SU-DHL-6 (cell line): ENCODE results near the gene DYSF.

Experiments
- H2AFZ ChIP-seq: fragments of 200-600 bp; sonication (generic); 2 replicates; pipeline ENCODE4 v1.6.1; 2014; ENCODE audit warnings: low read depth, mild to moderate bottlenecking, moderate library complexity, mixed read lengths, antibody characterized with exemption, low read length; ENCODE audit not compliant: severe bottlenecking
- H3F3A ChIP-seq: fragments of 200-600 bp; shearing (Covaris generic); 2 replicates; pipeline ENCODE4 v1.6.0; 2016; ENCODE audit warnings: antibody characterized with exemption, mild to moderate bottlenecking; ENCODE audit not compliant: insufficient read depth
- H3K27ac ChIP-seq: fragments of 200-600 bp; sonication (generic); 2 replicates; pipeline ENCODE4 v1.5.1; 2016; ENCODE audit warnings: low read depth, mild to moderate bottlenecking, low read length, moderate library complexity, mixed read lengths
- H3K27me3 ChIP-seq: fragments of 200-600 bp; sonication (generic), shearing (Covaris generic); 2 replicates; pipeline ENCODE4 v1.6.0; 2014; ENCODE audit warnings: mild to moderate bottlenecking, low read length
- H3K36me3 ChIP-seq: fragments of 200-600 bp; sonication (generic); 2 replicates; pipeline ENCODE4 v1.6.1; 2014; ENCODE audit warnings: mild to moderate bottlenecking, low read length, mixed read lengths
- H3K4me2 ChIP-seq: fragments of 300-600, 200-600 bp; shearing (Covaris generic), sonication (generic); 2 replicates; pipeline ENCODE4 v1.6.0; 2014; ENCODE audit warnings: low read length, low read depth, mild to moderate bottlenecking; ENCODE audit not compliant: poor library complexity, severe bottlenecking
- H3K4me3 ChIP-seq: fragments of 200-600 bp; sonication (generic); 2 replicates; pipeline ENCODE4 v1.5.1; 2014; ENCODE audit warnings: antibody characterized with exemption, low read length, mild to moderate bottlenecking, mixed read lengths; ENCODE audit not compliant: insufficient read depth, poor library complexity, severe bottlenecking
- H3K79me2 ChIP-seq: fragments of 200-600 bp; sonication (generic); 2 replicates; pipeline ENCODE4 v1.6.1; 2014; ENCODE audit warnings: mild to moderate bottlenecking, low read length, moderate library complexity; ENCODE audit not compliant: insufficient read depth
- H3K9ac ChIP-seq: fragments of 200-600 bp; sonication (generic); 2 replicates; pipeline ENCODE4 v1.7.0; 2014; ENCODE audit warnings: mild to moderate bottlenecking, low read length
- H3K9me2 ChIP-seq: fragments of 200-600 bp; sonication (generic); replicated peaks from 2 replicates; pipeline ENCODE4 v1.6.1; 2014; ENCODE audit warnings: low read length; ENCODE audit not compliant: insufficient read depth
- H3K9me3 ChIP-seq: fragments of 200-600 bp; sonication (generic); 2 replicates; pipeline ENCODE4 v1.6.1; 2014; ENCODE audit warnings: low read length, mixed read lengths; ENCODE audit not compliant: insufficient read depth
- H4K20me1 ChIP-seq: fragments of 200-600 bp; sonication (generic); 2 replicates; pipeline ENCODE4 v1.6.1; 2014; ENCODE audit warnings: low read depth, mild to moderate bottlenecking, antibody characterized with exemption, low read length, moderate library complexity, mixed read lengths
- EZH2phosphoT487 ChIP-seq: fragments of 200-600 bp; sonication (generic), shearing (Covaris generic); conservative IDR thresholded peaks from 2 replicates; pipeline ENCODE4 v1.6.1; 2018; ENCODE audit warnings: mild to moderate bottlenecking, antibody characterized with exemption, low read length, moderate library complexity, mixed read lengths
- TF ChIP-seq, protein P1 (sequence below): fragments of 200-600 bp; sonication (generic); IDR thresholded peaks from one replicate; pipeline ENCODE4 v1.5.1; 2017; ENCODE audit warnings: antibody characterized with exemption, mild to moderate bottlenecking, low read length, moderate library complexity; ENCODE audit not compliant: insufficient read depth, poor library complexity, severe bottlenecking

Gene DYSF

DNA sequence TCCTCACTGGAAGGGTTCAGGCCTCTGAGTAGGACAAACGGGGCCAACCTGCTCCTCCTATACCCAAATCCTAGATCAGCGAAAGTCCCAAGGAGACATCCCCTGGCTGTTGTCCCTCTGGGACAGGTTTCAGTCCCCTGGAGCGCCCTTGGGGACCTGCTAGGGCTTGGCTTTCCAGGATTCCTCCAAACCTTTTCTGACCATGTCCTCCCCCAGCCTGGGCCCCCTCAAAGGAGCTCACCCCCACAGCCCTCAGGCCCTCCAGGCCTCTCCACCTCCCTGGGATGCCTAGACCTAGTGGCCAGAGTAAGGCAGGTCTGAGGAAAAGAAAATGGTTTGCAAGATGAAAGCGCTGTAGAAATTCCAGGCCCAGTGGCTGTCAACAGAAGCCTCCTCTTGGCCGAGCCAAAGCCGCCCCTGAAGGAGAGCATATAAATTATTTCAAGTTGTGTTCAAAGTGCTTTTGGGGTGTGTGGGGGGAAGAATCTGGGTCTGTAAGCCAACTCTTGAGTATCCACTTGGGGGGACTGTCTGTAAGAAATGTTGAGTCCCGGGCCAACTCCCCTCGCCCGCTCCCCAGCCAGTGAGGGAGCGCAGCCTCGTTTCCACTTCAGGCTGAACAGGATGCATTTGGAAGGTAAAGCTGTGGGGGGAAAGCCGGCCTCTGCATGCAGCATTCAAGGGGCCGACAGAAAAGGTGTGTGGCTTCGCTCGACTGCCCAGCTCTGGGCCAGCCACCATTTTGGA is 158.6 kb downstream of the DYSF start:
- no peak for TF ChIP-seq EZH2phosphoT487
- TF ChIP-seq, protein P1, sequence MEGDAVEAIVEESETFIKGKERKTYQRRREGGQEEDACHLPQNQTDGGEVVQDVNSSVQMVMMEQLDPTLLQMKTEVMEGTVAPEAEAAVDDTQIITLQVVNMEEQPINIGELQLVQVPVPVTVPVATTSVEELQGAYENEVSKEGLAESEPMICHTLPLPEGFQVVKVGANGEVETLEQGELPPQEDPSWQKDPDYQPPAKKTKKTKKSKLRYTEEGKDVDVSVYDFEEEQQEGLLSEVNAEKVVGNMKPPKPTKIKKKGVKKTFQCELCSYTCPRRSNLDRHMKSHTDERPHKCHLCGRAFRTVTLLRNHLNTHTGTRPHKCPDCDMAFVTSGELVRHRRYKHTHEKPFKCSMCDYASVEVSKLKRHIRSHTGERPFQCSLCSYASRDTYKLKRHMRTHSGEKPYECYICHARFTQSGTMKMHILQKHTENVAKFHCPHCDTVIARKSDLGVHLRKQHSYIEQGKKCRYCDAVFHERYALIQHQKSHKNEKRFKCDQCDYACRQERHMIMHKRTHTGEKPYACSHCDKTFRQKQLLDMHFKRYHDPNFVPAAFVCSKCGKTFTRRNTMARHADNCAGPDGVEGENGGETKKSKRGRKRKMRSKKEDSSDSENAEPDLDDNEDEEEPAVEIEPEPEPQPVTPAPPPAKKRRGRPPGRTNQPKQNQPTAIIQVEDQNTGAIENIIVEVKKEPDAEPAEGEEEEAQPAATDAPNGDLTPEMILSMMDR, result no peak
- no peaks in the 10 kb centered on the region for H4K20me1 ChIP-seq
- H3K27me3 ChIP-seq, result no peaks in the 10 kb centered on the region
- H3K9me3 ChIP-seq, result no peaks in the 10 kb centered on the region
- no peaks in the 10 kb centered on the region for H3K79me2 ChIP-seq
- no peak overlapping the region for H2AFZ ChIP-seq
- no peak overlapping the region for H3K9ac ChIP-seq
- no peak overlapping the region for H3K27ac ChIP-seq
- H3K4me3 ChIP-seq, result no peak overlapping the region
- no peak overlapping the region for H3K4me2 ChIP-seq
- no peaks in the 10 kb centered on the region for H3K36me3 ChIP-seq
- no peaks in the 10 kb centered on the region for H3K9me2 ChIP-seq
- H3F3A ChIP-seq, result no peaks in the 10 kb centered on the region

DNA sequence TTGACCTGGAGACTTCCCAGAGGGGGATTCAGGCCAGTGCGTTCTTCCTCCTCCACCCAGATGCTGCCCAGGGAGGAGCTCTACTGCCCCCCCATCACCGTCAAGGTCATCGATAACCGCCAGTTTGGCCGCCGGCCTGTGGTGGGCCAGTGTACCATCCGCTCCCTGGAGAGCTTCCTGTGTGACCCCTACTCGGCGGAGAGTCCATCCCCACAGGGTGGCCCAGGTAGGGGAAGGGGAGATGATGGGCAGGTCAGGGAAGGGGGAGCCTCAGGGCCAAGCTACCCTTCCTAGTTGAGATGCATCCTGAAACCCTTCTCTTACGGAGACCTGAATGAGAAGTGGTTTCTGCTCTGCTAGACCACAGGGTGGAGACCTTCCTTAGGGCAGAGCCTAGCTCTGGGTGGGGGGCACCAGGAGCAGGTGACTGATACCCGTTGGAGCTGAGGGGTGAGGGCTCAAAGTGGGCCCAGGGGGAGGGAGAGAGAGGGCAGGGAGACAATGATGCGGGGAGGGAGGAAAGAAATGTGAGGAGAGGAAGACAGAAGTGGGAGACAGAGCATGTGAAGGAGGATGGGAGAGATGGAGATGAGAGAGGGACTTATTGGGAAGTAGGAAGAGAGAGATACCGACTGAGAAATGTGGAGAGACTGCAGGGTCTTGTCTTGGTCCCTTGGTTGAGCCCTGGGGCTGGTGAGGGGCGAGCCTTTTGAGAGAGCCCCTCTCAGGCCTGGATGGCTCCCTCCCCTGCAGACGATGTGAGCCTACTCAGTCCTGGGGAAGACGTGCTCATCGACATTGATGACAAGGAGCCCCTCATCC is 159.4 kb downstream of the DYSF start:
- no peaks in the 10 kb centered on the region for H3K36me3 ChIP-seq
- TF ChIP-seq, protein P1, result no peak
- TF ChIP-seq EZH2phosphoT487, result no peak

DNA sequence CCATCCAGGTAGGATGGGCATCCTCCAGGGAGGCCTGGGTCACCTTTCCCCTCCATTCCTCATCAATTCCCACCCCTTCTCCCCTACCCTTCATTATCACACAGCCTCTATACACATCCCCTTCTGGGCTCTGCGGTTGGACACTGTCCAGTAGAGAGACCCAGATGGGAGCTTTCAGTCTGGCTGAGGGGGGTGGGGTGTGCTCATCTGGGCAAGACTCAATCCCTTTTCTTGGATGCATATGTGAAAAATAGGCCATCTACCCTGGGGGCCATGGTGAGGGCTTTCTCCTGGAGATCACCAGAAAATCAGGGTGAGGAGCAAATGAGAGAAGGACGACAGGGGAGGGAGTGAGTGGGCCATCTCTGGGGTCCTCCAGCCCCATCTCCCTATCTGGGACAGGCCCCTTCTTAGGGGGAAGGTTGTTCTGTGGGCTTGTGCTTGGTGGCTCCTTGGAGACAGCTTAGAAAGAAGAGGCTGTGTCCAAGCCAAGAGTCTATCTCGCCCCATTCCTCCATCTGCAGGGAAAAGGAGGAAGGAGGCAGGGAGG is 160.1 kb downstream of the DYSF start:
- Histone ChIP-seq H3F3A (no peaks in the 10 kb centered on the region), H2AFZ (no peak overlapping the region), H3K4me2 (no peak overlapping the region), H3K27ac (no peak overlapping the region), H3K9me2 (no peaks in the 10 kb centered on the region), H3K4me3 (no peak overlapping the region), H3K79me2 (no peaks in the 10 kb centered on the region), H3K36me3 (no peaks in the 10 kb centered on the region), H3K9me3 (no peaks in the 10 kb centered on the region), H3K27me3 (no peaks in the 10 kb centered on the region), H3K9ac (no peak overlapping the region), H4K20me1 (no peaks in the 10 kb centered on the region)
- TF ChIP-seq, protein P1, result no peak
- no peak for TF ChIP-seq EZH2phosphoT487

More for the DNA sequence above, 159.4 kb downstream of the DYSF start:
- no peaks in the 10 kb centered on the region for H3F3A ChIP-seq
- H3K79me2 ChIP-seq, result no peaks in the 10 kb centered on the region
- H4K20me1 ChIP-seq, result no peaks in the 10 kb centered on the region
- H3K27ac ChIP-seq, result no peak overlapping the region
- no peaks in the 10 kb centered on the region for H3K9me3 ChIP-seq
- H2AFZ ChIP-seq, result no peak overlapping the region
- no peaks in the 10 kb centered on the region for H3K27me3 ChIP-seq
- H3K9me2 ChIP-seq, result no peaks in the 10 kb centered on the region
- H3K4me2 ChIP-seq, result no peak overlapping the region
- H3K4me3 ChIP-seq, result no peak overlapping the region
- H3K9ac ChIP-seq, result no peak overlapping the region
